Fibroblast of lung (primary cell): ENCODE measurements around the gene TUBGCP3. TPM values are rescaled to one million over a fixed set of nuclear protein-coding genes. Genes with fewer than 3 reads are reported as not detected.
A peak's percentile ranks its signal among the peaks of the same experiment; 100 is the strongest.

Experiments
- DNase-seq, 2 donors: peaks; one replicate each; pipeline versions ENCODE4 v3.0.0 to v3.0.0-alpha.2; 2010; ENCODE audit warnings: low read depth in 2 of 2
- H2AFZ ChIP-seq: 2 replicates; pipeline ENCODE4 v1.5.1; 2012; ENCODE audit warnings: low read length, control low read depth, inconsistent platforms
- H3K27ac ChIP-seq: 2 replicates; pipeline ENCODE4 v1.5.1; 2011; ENCODE audit warnings: low read length, control low read depth; ENCODE audit not compliant: insufficient read depth
- H3K27me3 ChIP-seq: 2 replicates; pipeline ENCODE4 v1.5.1; 2011; ENCODE audit warnings: mild to moderate bottlenecking, low read length; ENCODE audit not compliant: control insufficient read depth, insufficient read depth
- H3K36me3 ChIP-seq: 2 replicates; pipeline ENCODE4 v1.5.1; 2011; ENCODE audit warnings: low read length; ENCODE audit not compliant: control insufficient read depth, insufficient read depth
- H3K4me1 ChIP-seq: 2 replicates; pipeline ENCODE4 v1.5.1; 2011; ENCODE audit warnings: low read length; ENCODE audit not compliant: control insufficient read depth, insufficient read depth; ENCODE audit errors: extremely low read depth
- H3K4me2 ChIP-seq: 2 replicates; pipeline ENCODE4 v1.5.1; 2011; ENCODE audit warnings: low read length, control low read depth; ENCODE audit not compliant: insufficient read depth; ENCODE audit errors: extremely low read depth
- H3K4me3 ChIP-seq, 4 experiments: fragments of 200-600 bp in 1 of 4; sonication (generic) in 1 of 4; replicated peaks in 1 of 4; 2 replicates each; pipeline ENCODE4 v1.5.1; 2011 to 2016; ENCODE audit warnings: low read length in 4 of 4, low read depth in 3 of 4, mild to moderate bottlenecking in 3 of 4, control low read depth in 2 of 4, inconsistent platforms in 1 of 4, mixed read lengths in 1 of 4; ENCODE audit not compliant: insufficient read depth in 1 of 4; ENCODE audit errors: control extremely low read depth in 1 of 4
- H3K79me2 ChIP-seq: 2 replicates; pipeline ENCODE4 v1.5.1; 2012; ENCODE audit warnings: mild to moderate bottlenecking, low read length, inconsistent platforms; ENCODE audit not compliant: control insufficient read depth, insufficient read depth
- H3K9ac ChIP-seq: 2 replicates; pipeline ENCODE4 v1.5.1; 2011; ENCODE audit warnings: mild to moderate bottlenecking, low read length, control low read depth; ENCODE audit not compliant: insufficient read depth
- H3K9me3 ChIP-seq: 2 replicates; pipeline ENCODE4 v1.5.1; 2012; ENCODE audit warnings: low read depth, low read length; ENCODE audit not compliant: control insufficient read depth, insufficient read depth
- H4K20me1 ChIP-seq: 2 replicates; pipeline ENCODE4 v1.5.1; 2011; ENCODE audit warnings: low read length; ENCODE audit not compliant: control insufficient read depth, insufficient read depth; ENCODE audit errors: extremely low read depth
- EZH2 ChIP-seq: IDR thresholded peaks from 2 replicates; pipeline ENCODE4 v1.5.1; 2012; ENCODE audit warnings: low read length, control low read depth, mild to moderate bottlenecking; ENCODE audit errors: missing control alignments
- polyA plus RNA-seq, 2 donors: library from polyadenylated mRNA; depleted of rRNA in 1 of 2; stranded (reverse) in 1 of 2; unstranded in 1 of 2; fragments of >200 nt; gene quantifications; 2 replicates each; pipeline ENCODE4 v1.2.1, GENCODE V29; 2011 to 2012; ENCODE audit warnings: missing spikeins in 1 of 2
- total RNA-seq: library from RNA; depleted of rRNA; stranded (reverse); fragments of >200 nt; gene quantifications from 2 replicates; pipeline ENCODE4 v1.2.1, GENCODE V29; 2014
- TF ChIP-seq, protein P1 (sequence below), 2 donors: IDR thresholded peaks in 1 of 2; conservative IDR thresholded peaks in 1 of 2; 1 replicate in 1 of 2; 2 replicates in 1 of 2; pipeline ENCODE4 v1.5.1; 2011 to 2012; ENCODE audit warnings: low read length in 2 of 2, control low read depth in 1 of 2, inconsistent platforms in 1 of 2, low read depth in 1 of 2, mild to moderate bottlenecking in 1 of 2

Gene TUBGCP3
- total and polyA plus RNA-seq, 2 donors (not counting 1 experiment from before 2014, with no cell fraction given) = 14.5 to 17.2 TPM

DNA sequence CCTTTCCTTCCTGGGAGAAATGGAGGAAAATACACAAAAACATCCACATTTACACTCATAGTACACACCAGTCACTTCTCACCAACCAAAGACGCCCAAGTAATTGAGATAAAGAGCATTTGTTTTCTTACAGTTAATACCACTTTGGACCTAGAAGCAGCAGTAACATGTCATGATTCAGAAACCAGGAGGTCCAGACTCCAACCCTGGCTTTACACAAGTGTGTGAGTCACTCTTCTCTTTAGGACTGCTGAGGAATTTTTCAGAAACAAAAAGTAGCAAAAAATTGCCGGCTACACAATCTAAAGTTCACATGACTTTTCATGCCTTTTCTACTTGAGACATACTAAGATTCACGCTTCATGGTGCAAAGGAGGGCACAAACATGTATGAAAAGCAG lies 42.1 kb downstream of the TUBGCP3 start:
- no peak overlapping the region for H3K4me2 ChIP-seq
- H3K9me3 ChIP-seq = no peaks in the 10 kb centered on the region
- H2AFZ ChIP-seq = no peak overlapping the region
- H3K27ac ChIP-seq = no peak overlapping the region
- H3K36me3 ChIP-seq = peaks cover 4% of the 10 kb centered on the region
- no peak overlapping the region for H3K4me3 ChIP-seq
- peak; percentile 85 to 91 for DNase-seq
- no peaks in the 10 kb centered on the region for H3K79me2 ChIP-seq
- no peaks in the 10 kb centered on the region for H4K20me1 ChIP-seq
- H3K27me3 ChIP-seq = no peaks in the 10 kb centered on the region
- no peak overlapping the region for H3K9ac ChIP-seq
- no peak for TF ChIP-seq EZH2
- TF ChIP-seq, protein P1, sequence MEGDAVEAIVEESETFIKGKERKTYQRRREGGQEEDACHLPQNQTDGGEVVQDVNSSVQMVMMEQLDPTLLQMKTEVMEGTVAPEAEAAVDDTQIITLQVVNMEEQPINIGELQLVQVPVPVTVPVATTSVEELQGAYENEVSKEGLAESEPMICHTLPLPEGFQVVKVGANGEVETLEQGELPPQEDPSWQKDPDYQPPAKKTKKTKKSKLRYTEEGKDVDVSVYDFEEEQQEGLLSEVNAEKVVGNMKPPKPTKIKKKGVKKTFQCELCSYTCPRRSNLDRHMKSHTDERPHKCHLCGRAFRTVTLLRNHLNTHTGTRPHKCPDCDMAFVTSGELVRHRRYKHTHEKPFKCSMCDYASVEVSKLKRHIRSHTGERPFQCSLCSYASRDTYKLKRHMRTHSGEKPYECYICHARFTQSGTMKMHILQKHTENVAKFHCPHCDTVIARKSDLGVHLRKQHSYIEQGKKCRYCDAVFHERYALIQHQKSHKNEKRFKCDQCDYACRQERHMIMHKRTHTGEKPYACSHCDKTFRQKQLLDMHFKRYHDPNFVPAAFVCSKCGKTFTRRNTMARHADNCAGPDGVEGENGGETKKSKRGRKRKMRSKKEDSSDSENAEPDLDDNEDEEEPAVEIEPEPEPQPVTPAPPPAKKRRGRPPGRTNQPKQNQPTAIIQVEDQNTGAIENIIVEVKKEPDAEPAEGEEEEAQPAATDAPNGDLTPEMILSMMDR (conservative IDR thresholded peaks at IDR 0.05 in 1 of 2, IDR thresholded peaks at IDR 0.05 in 1 of 2; ENCODE audit: low read depth in 1 of 2, low read length in 2 of 2) = no peak
- H3K4me1 ChIP-seq = peaks cover 2% of the 10 kb centered on the region

DNA sequence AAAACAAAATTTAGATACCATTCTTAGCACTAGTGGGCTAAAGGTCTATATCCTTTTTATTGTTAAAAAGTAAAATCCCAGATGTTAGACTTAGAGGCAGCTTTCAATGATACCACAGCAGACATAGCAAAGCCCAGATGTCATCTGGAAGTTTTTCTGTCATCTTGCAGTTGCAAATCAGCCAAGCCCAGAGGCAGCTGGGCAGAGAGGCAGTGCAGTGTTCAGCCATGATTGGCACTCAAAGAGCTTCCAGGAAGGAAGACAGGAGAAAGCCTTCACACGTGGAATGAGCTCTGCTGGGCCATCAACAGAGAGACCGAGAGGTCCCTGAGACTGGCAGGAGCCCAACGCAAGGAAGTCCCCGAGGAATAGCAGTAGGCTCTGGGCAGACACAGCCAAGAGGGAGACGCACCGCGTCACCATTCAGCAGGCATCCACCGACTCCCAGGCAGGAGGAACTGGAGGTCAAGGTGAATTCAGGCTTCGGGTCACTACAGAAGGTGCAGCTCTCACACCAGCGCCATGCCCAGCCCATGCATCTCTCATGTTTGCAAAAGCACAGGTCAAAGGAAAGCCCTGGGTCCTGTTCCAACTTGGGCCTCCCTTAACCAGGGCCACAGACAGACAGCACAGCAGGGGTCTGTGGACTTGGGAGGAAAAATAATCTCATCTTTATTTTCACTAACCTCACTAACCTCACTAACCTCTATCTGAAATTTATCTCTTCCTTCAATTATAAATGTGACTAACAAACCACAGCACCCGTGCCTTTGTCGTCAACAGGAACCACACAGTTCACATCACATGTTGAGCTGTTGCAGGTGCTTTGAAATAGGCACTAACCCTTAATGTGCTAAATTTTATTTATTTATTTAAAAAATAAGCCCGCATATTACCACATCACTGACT lies 54.9 kb downstream of the TUBGCP3 start:
- H3K36me3 ChIP-seq = no peaks in the 10 kb centered on the region
- no peak overlapping the region for H3K9ac ChIP-seq
- no peaks in the 10 kb centered on the region for H3K4me1 ChIP-seq
- H3K9me3 ChIP-seq = no peaks in the 10 kb centered on the region
- no peak overlapping the region for H3K27ac ChIP-seq
- no peaks in the 10 kb centered on the region for H4K20me1 ChIP-seq
- TF ChIP-seq EZH2 = no peak
- TF ChIP-seq, protein P1 (conservative IDR thresholded peaks at IDR 0.05 in 1 of 2, IDR thresholded peaks at IDR 0.05 in 1 of 2; ENCODE audit: low read depth in 1 of 2, low read length in 2 of 2) = no peak
- no peak overlapping the region for H3K4me3 ChIP-seq
- no peak for DNase-seq
- no peaks in the 10 kb centered on the region for H3K27me3 ChIP-seq
- no peak overlapping the region for H2AFZ ChIP-seq
- H3K79me2 ChIP-seq = no peaks in the 10 kb centered on the region
- no peak overlapping the region for H3K4me2 ChIP-seq

DNA sequence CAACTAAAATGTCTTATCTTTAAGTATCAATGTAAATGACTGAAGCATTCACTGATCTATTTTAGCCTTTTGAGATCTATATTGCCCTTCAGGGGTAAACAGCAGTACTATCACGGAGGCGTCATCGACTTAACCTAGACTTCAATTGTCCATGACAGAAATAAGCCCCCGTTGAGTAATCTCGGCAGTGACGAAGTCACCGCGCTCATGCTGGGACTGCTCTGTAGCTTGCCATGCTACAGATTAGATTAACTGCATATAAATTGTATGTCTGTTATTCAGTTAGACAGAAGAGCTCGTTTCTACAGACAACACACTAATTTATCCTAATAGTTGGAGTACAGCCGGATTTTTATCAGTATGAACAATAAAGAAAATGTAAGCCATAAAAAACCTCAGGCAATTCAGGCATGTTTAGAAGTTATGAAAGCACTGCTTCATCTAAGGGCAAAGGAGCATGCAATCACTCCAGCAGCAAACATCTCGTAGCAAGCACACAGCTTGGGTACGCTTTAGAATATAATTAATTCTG lies 56.6 kb downstream of the TUBGCP3 start:
- TF ChIP-seq EZH2 = no peak
- TF ChIP-seq, protein P1 (conservative IDR thresholded peaks at IDR 0.05 in 1 of 2, IDR thresholded peaks at IDR 0.05 in 1 of 2; ENCODE audit: low read depth in 1 of 2, low read length in 2 of 2) = no peak

More for the DNA sequence above, 56.6 kb downstream of the TUBGCP3 start:
- Histone ChIP-seq H2AFZ (no peak overlapping the region), H3K4me2 (no peak overlapping the region), H3K27ac (no peak overlapping the region), H3K79me2 (no peaks in the 10 kb centered on the region), H3K4me1 (no peaks in the 10 kb centered on the region), H3K9me3 (no peaks in the 10 kb centered on the region), H3K36me3 (peaks cover 3% of the 10 kb centered on the region), H4K20me1 (no peaks in the 10 kb centered on the region), H3K27me3 (no peaks in the 10 kb centered on the region), H3K4me3 (no peak overlapping the region), H3K9ac (no peak overlapping the region)
- peak in 1 of 2 donors; percentile 6 for DNase-seq
